ENCODE measurements around the gene HDGF. TPM values are rescaled to one million over a fixed set of nuclear protein-coding genes. Genes with fewer than 3 reads are reported as not detected.
"Not testable (repeated sequence)": the region's sequence is repeated elsewhere in the genome, so short reads cannot be mapped to it uniquely, and the experiment has no call there.

Gene HDGF
- total RNA-seq, 1 donor from 2014 or later: 89.2 TPM

DNA sequence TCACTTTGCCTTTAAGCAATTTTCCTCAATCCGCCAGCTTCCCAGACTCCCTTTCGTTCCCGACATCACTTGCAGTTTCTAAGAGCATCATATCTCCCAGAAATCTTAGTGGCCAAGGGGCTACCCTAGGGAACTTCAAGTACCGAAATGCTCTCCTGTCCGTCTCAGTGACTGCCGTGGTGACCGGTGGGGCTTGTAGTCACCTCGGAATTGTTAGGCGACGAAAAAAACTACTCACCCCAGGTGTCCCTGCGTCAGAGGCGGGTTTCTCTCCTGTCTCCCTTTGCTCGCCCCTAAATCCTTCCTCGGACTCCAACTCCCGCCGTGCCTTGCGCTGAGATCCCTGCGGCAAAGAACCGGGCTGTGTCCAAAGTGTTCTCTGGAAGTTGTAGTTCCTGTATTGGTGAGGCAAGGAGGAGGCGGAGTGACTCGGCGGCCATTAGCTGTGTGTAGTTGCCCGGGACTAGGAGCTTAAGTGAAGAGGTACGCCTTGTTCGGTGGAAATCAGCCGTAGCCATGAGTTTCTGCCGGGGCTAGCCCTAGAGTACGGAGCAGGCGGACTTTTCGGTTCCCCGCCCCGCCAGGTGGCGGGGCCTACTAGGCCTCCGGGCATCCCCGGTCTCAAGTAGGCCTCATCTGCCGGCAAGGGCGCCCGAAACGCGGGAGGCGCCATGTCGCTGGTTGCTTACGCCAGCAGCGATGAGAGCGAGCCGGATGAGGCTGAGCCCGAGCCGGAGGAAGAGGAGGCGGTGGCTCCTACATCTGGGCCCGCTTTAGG lies 15.8 kb upstream of the HDGF start, which contains the start of gene PRCC:
Gene PRCC, plus strand, starts transcription at position 435 of the 778 bp plus-strand sequence. Its CDS starts 237 bp downstream, at position 672.
- peak; percentile 100 for DNase-seq

DNA sequence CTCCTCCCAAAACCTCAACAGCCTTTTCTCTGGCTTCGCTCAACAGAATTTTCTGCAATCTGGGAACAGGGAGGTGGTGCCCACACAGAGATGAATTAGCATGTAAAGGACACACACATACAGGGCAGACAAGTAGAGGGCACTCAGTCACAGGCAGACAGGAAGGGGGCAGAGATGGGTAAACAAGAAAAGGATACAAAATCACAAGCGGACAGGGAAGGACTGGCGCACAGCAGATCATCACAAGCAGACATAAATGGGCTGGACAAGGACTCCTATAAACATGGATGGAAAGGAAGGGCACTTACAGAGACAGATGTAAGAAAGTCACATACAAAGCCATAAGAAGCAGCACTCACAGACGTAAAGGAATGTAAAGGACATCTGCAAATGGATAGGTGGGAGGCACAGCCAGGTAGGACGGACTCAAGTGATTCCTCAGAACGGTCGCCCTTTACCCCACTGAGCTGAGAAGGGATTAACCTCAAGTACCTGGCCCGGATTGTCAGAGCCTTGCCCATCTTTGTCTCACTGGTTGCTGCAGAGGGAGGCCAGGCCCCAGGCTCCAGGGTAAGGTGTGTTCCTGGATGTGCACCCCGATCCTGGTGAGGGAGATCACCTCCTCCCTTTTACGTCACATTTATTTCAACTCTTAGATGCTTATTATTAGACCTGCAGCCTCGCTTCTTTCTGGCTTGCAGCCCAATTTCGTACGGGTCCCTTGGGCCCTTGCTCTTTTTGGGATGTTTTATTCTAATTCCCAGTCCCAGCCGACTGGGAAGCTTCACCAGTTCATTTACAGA lies 15.0 kb upstream of the HDGF start:
- DNase-seq: peak; percentile 63

DNA sequence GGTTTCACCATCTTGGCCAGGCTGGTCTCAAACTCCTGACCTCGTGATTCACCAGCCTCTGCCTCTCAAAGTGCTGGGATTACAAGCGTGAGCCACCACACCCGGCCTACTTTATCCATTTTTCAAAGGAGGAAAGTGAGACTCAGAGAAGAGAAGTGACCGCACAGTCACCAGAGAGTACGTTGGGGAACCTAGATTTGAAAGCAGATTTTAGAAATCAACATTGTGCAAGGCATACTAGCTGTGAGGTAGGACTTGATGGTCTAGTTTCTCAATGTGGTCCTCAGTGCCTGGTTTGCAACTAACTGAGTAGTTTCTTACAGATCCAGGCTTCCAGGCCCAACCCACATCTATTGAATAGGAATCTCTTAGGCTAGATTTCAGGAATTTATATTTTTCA lies 14.2 kb upstream of the HDGF start:
- no peak for DNase-seq

DNA sequence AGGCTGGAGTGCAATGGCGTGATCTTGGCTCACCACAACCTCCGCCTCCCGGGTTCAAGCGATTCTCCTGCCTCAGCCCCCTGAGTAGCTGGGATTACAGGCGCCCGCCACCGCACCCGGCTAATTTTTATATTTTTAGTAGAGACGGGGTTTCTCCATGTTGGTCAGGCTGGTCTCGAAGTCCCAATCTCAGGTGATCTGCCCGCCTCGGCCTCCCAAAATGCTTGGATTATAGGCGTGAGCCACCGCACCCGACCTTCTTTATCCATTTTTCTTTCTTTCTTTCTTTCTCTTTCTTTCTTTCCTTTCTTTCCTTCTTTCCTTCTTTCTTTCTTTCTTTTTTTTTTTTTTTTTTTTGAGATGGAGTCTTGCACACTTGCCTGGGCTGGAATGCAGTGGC lies 13.7 kb upstream of the HDGF start:
- not testable (repeated sequence) for DNase-seq

DNA sequence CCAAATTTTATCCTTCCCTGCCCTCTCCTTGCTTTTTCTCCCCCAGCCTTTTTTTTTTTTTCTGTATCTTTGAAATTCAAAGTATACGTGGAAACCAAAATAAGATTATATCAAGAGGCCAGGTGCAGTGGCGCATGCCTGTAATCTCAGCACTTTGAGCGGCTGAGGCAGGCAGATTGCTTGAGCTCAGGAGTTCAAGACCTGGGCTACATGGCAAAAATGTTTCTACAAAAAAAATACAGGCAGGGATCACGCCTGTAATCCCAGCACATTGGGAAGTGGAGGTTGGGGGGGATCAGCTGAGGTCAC lies 9.3 kb upstream of the HDGF start:
- no peak for DNase-seq

DNA sequence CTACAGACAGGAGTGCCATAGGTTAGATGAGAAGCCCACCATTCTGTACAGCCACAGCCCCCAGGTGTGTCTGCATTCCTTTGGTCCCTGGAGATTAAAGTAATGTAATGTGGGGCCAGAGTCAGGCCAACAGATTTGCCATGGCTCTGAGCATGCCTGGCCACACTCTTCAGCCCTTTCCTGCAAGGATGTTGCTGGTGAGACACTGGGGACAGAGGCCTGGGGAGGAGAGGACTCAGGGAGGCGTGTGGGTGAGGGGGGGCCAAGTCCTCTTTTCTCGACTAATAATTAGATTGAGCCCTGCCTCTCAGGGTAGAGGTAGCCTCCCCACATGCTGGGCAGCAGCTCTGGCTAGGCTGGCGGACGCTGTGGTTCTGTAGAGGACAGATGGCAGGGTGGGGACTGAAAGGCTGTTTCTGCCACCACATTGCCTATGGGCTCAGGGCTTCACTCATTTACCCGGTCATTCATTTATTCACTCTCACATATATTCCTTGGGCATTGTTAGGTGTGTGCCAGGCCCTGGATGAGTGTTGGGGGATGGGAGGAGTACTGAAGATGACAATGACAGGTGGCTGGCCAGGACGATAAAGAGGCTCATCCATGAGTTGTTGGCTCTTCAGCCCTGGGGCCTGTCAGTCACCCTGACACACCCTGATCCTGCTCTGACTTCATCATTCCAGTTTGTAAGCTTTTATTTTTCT lies 8.8 kb upstream of the HDGF start:
- no peak for DNase-seq

DNA sequence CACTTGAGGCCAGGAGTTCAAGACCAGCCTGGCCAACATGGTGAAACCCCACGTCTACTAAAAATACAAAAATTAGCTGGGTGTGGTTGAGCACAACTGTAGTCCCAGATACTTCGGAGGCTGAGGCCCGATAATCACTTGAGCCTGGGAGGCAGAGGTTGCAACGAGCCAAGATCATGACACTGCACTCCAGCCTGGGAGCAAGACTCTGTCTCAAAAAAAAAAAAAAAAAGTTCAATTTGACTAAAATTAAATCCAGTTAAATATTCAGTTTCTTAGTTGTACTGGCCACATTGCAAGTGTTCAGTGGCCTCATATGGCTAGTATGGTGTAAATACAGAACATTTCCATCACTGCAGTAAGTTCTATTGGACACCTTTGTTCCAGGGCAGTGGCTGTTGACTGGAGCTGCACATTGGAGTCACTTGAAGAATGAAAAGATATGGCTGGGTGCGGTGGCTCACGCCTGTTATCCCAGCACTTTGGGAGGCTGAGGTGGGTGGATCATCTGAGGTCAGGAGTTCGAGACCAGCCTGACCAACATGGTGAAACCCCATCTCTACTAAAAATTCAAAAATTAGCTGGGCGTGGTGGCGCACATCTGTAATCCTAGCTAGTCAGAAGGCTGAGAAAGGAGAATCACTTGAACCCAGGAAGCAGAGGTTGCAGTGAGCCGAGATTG lies 6.2 kb upstream of the HDGF start:
- not testable (repeated sequence) for DNase-seq

DNA sequence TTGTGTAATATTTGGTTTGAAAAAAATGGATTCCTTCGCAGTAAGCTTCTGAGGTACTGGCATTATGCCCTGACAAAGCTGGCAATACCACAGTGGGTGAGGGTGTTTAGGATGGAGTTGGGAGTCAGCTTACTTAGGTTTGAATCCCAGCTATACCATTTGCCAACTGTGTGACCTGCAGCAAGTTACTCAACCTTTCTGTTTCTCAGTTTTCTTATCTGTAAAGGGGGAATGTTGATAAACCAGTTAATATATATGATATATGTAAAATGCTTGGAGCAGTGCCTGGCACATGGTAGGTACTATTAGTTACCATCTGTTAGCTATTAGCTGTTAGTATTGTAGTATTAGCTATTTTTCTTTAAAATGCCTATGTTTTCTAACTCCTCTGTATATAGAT lies 4.9 kb upstream of the HDGF start:
- DNase-seq: no peak

DNA sequence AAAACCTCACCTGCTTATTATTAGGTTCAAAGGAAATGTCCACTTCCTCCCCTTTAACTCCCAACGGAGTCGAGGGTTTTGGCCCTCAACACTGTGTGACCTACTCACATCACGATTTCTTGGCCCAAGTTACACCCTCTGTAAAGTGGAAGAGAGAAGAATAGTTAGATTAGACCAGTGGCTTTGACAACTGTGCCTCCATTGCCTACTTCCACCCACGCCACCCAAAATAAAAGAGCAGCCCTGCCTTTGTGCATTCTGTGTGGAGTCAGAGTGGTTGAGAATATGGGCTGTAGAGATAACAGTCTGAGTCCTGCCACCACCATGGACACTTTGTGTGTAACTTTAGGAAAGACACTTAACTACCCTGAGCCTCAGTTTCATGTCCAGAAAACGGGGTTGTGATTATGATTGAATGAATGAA lies 4.1 kb upstream of the HDGF start:
- no peak for DNase-seq

DNA sequence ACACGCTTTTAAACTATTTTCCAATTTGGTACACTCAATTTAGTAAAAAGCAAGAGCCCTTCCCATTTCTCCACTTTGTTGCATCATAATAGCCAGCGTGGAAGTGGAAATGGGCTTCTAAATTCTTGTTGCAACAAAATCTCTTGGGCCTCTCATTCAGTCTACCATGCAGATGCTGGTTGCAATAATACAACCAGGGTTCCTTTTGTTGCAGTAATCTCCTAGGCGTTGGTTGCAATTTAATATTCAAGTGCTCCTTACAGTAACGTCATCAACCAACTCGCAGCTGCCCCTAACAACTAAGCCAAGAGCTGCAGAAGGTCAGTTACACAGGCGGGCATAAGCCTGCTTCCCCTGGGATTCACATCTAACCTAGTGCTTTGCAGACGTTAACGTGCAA lies 2.7 kb upstream of the HDGF start:
- no peak for DNase-seq

DNA sequence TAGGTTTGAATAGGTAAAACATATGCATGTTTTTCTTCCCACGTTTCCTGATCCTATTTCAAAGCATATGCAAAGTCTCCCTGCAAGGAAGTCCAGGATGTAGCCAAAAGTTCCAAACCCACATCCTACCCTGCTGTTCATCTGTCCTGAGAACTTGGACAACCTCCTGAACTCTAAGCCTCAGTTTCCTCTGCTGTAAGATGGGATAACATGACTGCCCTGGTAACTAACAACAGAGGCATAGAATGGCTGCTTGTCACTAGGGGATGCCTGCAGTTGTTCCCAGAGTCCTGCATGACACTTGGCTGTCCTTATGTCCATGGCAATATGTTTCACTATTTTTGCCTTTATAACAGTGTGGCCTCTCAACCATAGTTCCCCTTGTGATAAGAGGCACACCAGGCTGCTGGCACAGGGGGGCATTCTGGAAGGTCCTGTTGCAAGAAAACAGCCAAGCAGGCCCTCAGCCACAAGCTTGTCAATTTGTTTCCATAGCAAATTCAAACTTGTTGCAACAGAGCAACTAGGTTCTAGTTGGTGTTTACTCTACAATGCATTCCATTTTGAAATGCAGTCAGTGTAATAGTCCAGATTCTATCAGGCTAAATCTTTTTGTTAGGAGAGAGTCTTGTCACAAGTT lies 1.5 kb upstream of the HDGF start:
- no peak for DNase-seq

DNA sequence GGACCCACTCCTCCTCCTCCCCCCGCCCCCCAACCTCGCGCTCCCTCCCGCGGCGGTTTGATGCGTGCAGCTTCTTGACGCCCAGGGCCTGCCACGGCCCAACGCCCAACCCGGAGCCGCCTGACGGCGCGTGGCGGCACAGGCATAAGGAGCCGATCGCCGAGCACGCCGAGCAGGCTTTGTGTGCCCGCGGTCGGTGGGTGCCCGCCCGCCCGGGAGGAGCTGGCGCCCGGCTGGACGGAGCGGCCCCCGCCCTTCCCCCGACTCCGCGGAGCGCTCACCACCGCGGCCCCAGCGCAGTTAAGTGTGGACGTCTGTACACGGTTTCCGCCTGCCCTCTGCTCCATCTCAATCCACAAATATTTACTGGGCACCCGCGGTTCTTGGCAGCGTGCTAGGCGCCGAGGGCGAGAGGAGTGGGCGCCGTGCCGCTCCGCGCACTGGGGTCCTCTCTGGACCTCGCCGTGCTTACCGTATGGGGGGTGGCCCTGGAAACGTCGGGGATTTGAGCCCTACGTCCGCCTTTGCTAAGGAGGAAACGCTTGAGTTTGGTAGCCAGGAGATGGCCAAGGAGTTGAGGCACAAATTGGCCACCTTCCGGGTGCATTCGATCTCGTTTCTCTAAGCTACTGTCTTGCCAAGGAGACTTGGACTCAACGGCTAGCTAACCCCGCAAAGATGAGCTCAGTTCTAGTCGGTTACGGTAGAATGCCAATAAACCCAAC lies 444 bp upstream of the HDGF start:
- DNase-seq: peak; percentile 97

DNA sequence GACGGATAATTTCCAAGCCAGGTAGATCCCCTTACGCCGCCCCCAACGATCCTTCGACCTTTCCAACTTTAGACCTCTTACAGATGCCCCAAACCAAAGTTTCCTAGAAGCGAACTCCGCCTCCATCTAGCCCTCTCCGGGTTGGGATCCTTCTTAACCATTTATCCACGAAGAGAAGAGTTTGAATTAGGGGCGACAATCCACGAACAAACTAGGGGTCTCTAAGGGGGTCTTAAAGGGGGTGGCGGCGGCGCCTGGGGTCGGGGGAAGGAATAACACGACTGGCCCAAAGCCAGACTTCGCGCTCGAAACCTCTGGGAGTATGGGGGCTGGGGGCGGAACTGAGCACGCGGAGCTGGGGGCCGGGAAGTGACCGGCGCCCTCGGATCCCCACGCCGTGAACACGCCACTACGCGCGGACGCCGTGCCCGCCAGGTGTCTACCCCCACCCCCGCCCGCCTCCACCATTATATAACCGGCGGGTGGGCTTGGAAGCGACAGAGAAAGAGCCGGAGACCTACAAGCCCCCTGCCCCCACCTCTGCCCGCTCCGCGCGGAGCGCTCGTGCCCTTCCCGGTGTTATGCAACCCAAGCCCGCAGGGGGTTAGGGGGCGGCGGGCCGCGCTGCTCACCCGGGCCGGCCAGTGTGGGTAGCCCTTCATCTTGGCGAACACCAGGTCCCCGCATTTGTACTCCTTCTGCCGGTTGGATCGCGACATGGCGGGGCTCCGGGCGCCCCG lies 594 bp downstream of the HDGF start:
- peak; percentile 12 for DNase-seq

DNA sequence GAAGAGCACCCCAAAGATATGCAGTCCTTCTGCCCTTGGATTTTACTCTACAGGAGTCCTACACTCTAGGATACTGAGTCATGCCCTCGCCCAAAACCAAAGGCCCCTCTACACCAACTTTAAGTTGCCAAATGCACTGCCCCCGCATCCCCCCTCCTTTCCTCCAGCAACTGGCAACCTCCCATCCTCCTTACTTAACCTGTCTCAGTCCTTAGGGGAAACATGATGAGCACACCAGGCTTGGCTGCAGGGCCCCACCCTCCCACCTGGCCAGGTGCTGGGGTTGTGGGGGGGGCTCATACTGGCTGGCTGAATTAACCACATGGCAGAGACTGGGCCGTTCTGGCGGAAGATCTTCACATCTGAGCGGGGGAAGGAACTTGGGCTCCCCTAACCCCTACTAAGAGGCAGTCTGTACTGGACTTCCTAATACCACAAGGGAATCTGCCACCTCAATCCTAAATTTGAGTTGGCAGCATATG lies 1.2 kb downstream of the HDGF start:
- no peak for DNase-seq

DNA sequence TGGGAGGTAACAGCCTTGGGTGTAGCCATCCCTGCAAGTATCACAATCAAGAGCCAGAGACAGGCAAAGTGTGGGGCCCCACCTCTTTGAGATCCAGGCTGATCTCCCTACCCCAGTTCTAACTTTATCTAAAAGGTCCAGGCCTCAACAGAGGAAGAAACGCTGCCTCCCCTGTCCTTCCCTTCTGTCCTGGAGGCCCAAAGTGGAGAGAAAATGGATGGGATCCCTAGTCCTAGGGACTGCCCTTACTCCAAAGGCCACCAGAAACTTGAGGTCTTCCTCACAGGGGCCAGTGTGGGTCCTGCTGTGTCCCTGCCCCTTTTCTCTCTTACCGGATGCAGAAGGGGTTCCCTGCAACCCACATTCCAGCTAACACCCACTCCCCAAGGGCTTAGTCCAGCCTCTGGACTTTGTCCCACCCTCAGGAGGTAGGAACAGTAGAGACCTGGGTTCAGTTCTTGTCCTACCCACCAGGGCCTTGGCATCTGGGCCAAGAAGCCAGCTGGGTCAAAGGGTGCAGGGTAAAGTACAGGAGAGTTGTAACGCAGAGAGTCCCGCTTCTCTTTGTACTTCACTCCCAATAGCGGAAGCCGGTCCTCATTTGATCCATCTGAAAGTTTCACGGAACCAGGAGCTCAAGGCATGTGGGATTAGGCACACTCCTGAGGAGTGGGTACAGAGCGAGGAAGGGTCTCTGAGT lies 1.9 kb downstream of the HDGF start:
- DNase-seq: no peak

DNA sequence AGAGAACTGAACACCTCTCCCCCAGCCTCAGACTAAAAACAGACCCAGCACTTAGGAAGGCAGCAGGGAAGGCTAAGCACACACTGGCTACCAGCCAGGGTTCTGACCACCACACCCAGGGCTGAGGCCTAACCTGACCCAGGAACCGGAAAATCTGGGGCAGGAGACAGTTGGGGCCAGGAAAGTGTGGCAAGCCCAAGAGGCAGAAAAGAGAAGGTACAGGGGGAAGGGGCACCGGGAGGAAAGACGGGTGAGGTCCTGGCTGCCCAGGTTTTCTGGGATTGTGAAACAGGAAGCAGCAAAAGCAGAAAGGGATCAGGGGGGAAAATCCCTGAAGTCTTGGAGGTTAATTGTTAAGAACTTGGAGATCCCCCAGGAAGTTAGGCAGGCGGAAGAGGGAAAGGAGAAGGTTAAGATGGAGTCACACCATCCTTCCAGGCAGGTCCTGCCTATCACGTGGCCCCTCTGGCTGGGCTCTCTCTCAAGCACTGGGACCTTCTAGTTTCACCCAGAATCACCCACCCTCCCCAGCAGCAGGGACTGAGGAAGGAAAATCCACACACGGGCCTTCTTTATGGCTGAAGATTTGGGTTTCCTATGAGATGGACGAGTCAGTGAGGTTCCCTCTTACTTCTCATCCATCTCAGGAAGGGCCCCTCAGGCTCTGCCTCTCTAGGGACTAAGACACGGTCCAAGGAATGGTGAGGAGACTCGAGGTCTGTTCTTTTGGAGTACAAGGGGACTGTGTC lies 2.6 kb downstream of the HDGF start:
- DNase-seq: peak; percentile 43

DNA sequence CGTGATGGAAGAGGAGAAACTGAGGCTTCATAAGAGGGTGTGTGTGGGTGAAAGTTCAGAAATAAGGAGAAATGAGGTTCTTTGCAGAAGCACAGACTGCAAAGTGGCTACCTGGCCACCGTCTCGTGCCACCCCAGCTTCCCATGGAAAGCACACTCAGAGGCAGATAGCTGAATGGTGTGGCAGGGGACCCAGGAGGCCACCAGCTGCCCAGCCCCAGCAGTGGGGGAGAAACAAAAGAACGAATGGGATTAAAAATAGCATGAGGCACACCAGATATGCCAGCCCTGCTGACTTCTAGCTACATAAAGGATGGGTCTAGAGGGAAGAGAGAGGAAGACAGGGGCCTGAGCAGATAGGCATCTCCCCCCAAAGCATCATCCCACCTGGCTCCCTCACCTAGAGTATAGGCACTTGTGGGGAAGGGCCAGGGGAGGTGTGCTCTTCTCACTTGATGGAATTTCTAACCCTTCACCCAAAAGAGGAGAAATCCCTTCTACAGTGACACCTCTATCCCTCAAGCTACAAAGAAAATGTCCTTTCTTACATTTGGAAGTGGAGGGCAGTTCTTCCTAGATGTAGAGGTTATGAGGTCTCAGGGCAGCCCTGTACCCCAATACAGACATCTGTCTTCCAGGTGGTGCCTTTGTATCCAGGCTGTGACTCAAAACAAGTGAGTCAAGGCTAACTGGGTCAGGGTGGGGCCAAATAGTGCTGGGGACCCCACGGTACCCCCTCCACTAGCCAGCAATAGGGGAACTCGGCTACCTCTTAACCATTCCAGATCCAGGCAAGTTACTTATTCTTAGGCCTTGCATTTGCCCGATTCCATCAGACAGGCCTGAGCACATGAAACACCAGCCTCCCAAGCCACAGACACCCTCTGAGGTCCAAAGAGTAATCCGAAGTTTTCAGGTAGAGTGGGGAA lies 3.5 kb downstream of the HDGF start:
- no peak for DNase-seq
